SK-N-SH treated with all-trans-retinoic acid at 6 μM for 48 hours (cell line): ENCODE results near the gene SAMD10.

Source experiments
- BACH2 ChIP-seq: fragments of 250-450 bp; sonication (Bioruptor Pico); IDR thresholded peaks from 2 replicates; pipeline ENCODE4 v1.9.0; 2021; ENCODE audit warnings: mild to moderate bottlenecking, borderline replicate concordance
- CSRNP3 ChIP-seq: fragments of 250-450 bp; sonication (Bioruptor Pico); IDR thresholded peaks from 2 replicates; pipeline ENCODE4 v1.5.1; 2021; ENCODE audit warnings: mild to moderate bottlenecking, moderate library complexity
- ESRRG ChIP-seq: fragments of 250-450 bp; sonication (Bioruptor Pico); IDR thresholded peaks from 2 replicates; pipeline ENCODE4 v1.6.1; 2021; ENCODE audit warnings: mild to moderate bottlenecking
- POU6F1 ChIP-seq: fragments of 250-450 bp; sonication (Bioruptor Pico); IDR thresholded peaks from 2 replicates; pipeline ENCODE4 v1.8.0; 2021; ENCODE audit warnings: low read depth, mild to moderate bottlenecking, moderate library complexity, borderline replicate concordance
- RARB ChIP-seq: fragments of 250-450 bp; sonication (Bioruptor Pico); IDR thresholded peaks from 2 replicates; pipeline ENCODE4 v1.8.0; 2021; ENCODE audit warnings: mild to moderate bottlenecking, moderate library complexity
- TCF4 ChIP-seq: fragments of 250-450 bp; sonication (Bioruptor Pico); IDR thresholded peaks from 2 replicates; pipeline ENCODE4 v1.8.0; 2021; ENCODE audit warnings: mild to moderate bottlenecking, moderate library complexity, borderline replicate concordance
- ZFP3 ChIP-seq: fragments of 250-450 bp; sonication (Bioruptor Pico); IDR thresholded peaks from 2 replicates; pipeline ENCODE4 v1.5.0; 2020; ENCODE audit warnings: mild to moderate bottlenecking, moderate library complexity
- ZNF70 ChIP-seq: fragments of 450-650 bp; formaldehyde crosslinking; IDR thresholded peaks from 2 replicates; pipeline ENCODE4 v1.5.0; 2020; ENCODE audit warnings: mild to moderate bottlenecking, moderate library complexity

- no peak for TF ChIP-seq ESRRG
- TF ChIP-seq CSRNP3 (CRISPR knock-in tag) = no peak
- no peak for TF ChIP-seq BACH2 (CRISPR knock-in tag)
- TF ChIP-seq RARB (CRISPR knock-in tag) = no peak
- no peak for TF ChIP-seq ZFP3
- no peak for TF ChIP-seq TCF4 (CRISPR knock-in tag)
- TF ChIP-seq ZNF70 = no peak
- TF ChIP-seq POU6F1 = no peak
These were observed 34.3 kb downstream of the SAMD10 start for GRCh38 chr20:63945031-63945658.
